IMR-90 (cell line): Measurements from ENCODE around the gene SP8. TPM values are rescaled to one million over a fixed set of nuclear protein-coding genes. Genes with fewer than 3 reads are reported as not detected.

Experiments
- ATAC-seq: fragments of 200-7000 bp; cut with Tn5 transposase; 2 replicates; pipeline ENCODE4 v1.9.1; 2020; ENCODE audit warnings: low read depth, mild to moderate bottlenecking, moderate library complexity
- BruUV-seq: library from RNA; stranded (reverse); fragments of 400-500 nt; replicated peaks from 2 replicates; lab custom pipeline; 2021; lab: Mats Ljungman, UMichigan
- CTCF ChIA-PET: fragments of 300-600 bp; formaldehyde crosslinking; extraction: SDS; loops from one replicate; lab custom pipeline; 2021; ENCODE audit warnings: antibody characterized with exemption; lab: Yijun Ruan, JAX
- POLR2A ChIA-PET: fragments of 300-600 bp; sonication (Branson Sonifier 250); formaldehyde crosslinking; loops from one replicate; lab custom pipeline; 2022; ENCODE audit warnings: antibody characterized with exemption; ENCODE audit not compliant: unreplicated experiment; lab: Charles Lee
- DNase-seq: peaks from one replicate; pipeline ENCODE4 v3.0.0; 2013
- H2AFZ ChIP-seq: replicated peaks from 2 replicates; pipeline ENCODE3; 2013; ENCODE audit warnings: low read length, mild to moderate bottlenecking; ENCODE audit not compliant: poor library complexity
- H2AK5ac ChIP-seq: 2 replicates; pipeline ENCODE4 v1.6.1; 2013; ENCODE audit warnings: low read depth, low read length, inconsistent platforms
- H2AK9ac ChIP-seq: replicated peaks from 2 replicates; pipeline ENCODE3; 2013; ENCODE audit warnings: mild to moderate bottlenecking, low read depth, low read length, moderate library complexity; ENCODE audit not compliant: poor library complexity
- H2BK120ac ChIP-seq: 2 replicates; pipeline ENCODE4 v1.6.1; 2013; ENCODE audit warnings: low read depth, low read length, inconsistent platforms
- H2BK15ac ChIP-seq: 3 replicates; pipeline ENCODE4 v1.6.1; 2013; ENCODE audit warnings: low read depth, low read length, inconsistent platforms
- H2BK20ac ChIP-seq: 2 replicates; pipeline ENCODE4 v1.6.1; 2013; ENCODE audit warnings: low read depth, mild to moderate bottlenecking, inconsistent platforms, low read length, moderate library complexity
- H2BK5ac ChIP-seq: 2 replicates; pipeline ENCODE4 v1.6.1; 2013; ENCODE audit warnings: mild to moderate bottlenecking, low read depth, low read length, inconsistent platforms; ENCODE audit not compliant: poor library complexity, severe bottlenecking
- H3K14ac ChIP-seq: replicated peaks from 2 replicates; pipeline ENCODE4 v1.6.1; 2013; ENCODE audit warnings: low read depth, low read length, inconsistent platforms
- H3K18ac ChIP-seq: 2 replicates; pipeline ENCODE4 v1.6.1; 2013; ENCODE audit warnings: low read depth, low read length, control low read depth
- H3K23ac ChIP-seq: 2 replicates; pipeline ENCODE4 v1.6.1; 2013; ENCODE audit warnings: low read depth, low read length, inconsistent platforms
- H3K27ac ChIP-seq: 2 replicates; pipeline ENCODE4 v1.5.1; 2013; ENCODE audit warnings: mild to moderate bottlenecking, control low read depth, low read length; ENCODE audit not compliant: insufficient read depth
- H3K27me3 ChIP-seq: 2 replicates; pipeline ENCODE4 v1.6.1; 2013; ENCODE audit warnings: low read length; ENCODE audit not compliant: control insufficient read depth, insufficient read depth
- H3K36me3 ChIP-seq: 2 replicates; pipeline ENCODE4 v1.6.1; 2013; ENCODE audit warnings: low read length, mixed read lengths; ENCODE audit not compliant: control insufficient read depth, insufficient read depth
- H3K4ac ChIP-seq: 2 replicates; pipeline ENCODE4 v1.6.1; 2013; ENCODE audit warnings: low read depth, low read length, inconsistent platforms
- H3K4me1 ChIP-seq: 2 replicates; pipeline ENCODE4 v1.6.1; 2013; ENCODE audit warnings: low read length, mixed read lengths; ENCODE audit not compliant: control insufficient read depth, insufficient read depth
- H3K4me2 ChIP-seq: 2 replicates; pipeline ENCODE4 v1.6.1; 2013; ENCODE audit warnings: low read depth, mild to moderate bottlenecking, control low read depth, low read length, moderate library complexity
- H3K4me3 ChIP-seq: 2 replicates; pipeline ENCODE4 v1.5.1; 2013; ENCODE audit warnings: low read depth, mild to moderate bottlenecking, control low read depth, low read length, moderate library complexity; ENCODE audit not compliant: insufficient read depth
- H3K56ac ChIP-seq: 2 replicates; pipeline ENCODE4 v1.6.1; 2013; ENCODE audit warnings: low read length, inconsistent platforms; ENCODE audit not compliant: insufficient read depth; ENCODE audit errors: extremely low read depth
- H3K79me1 ChIP-seq, 2 experiments: 2 replicates each; pipeline ENCODE4 v1.6.1; 2013; ENCODE audit warnings: low read length in 2 of 2, inconsistent platforms in 1 of 2, low read depth in 1 of 2
- H3K9ac ChIP-seq: 2 replicates; pipeline ENCODE4 v1.6.1; 2013; ENCODE audit warnings: low read depth, low read length, control low read depth
- H3K9me1 ChIP-seq: 2 replicates; pipeline ENCODE4 v1.6.1; 2013; ENCODE audit warnings: low read length, inconsistent platforms; ENCODE audit not compliant: insufficient read depth
- H3K9me3 ChIP-seq: 2 replicates; pipeline ENCODE4 v1.6.1; 2013; ENCODE audit warnings: low read length; ENCODE audit not compliant: control insufficient read depth, insufficient read depth
- H4K20me1 ChIP-seq: 2 replicates; pipeline ENCODE4 v1.6.1; 2013; ENCODE audit warnings: low read length, inconsistent platforms; ENCODE audit not compliant: insufficient read depth
- H4K5ac ChIP-seq: 2 replicates; pipeline ENCODE4 v1.6.1; 2013; ENCODE audit warnings: mild to moderate bottlenecking, low read depth, low read length, control low read depth
- H4K8ac ChIP-seq, 2 experiments: 2 replicates each; pipeline ENCODE4 v1.6.1; 2013; ENCODE audit warnings: low read depth in 2 of 2, low read length in 2 of 2, control low read depth in 1 of 2, inconsistent platforms in 1 of 2
- H4K91ac ChIP-seq: 2 replicates; pipeline ENCODE4 v1.6.1; 2013; ENCODE audit warnings: low read depth, low read length, inconsistent platforms; ENCODE audit not compliant: insufficient read depth
- NFE2L2 ChIP-seq: fragments of 150-350 bp; IDR thresholded peaks from 2 replicates; pipeline ENCODE4 v1.6.1; 2016; ENCODE audit warnings: low read depth, mild to moderate bottlenecking, low read length
- POLR2A ChIP-seq: IDR thresholded peaks from 2 replicates; pipeline ENCODE4 v1.6.1; 2012; ENCODE audit warnings: mild to moderate bottlenecking, low read depth, low read length
- WGBS, 2 experiments: methylation state at CpG; one replicate each; pipeline versions ENCODE4 v1.1.5 to v1.1.7; 2013; ENCODE audit warnings: missing lambda C conversion rate in 2 of 2; ENCODE audit not compliant: insufficient read length in 1 of 2; ENCODE audit errors: extremely low coverage in 2 of 2; 5-methylcytosine and 5-hydroxymethylcytosine counted together
- dilution Hi-C: fragments of 300-500 bp; cut with HindIII; formaldehyde crosslinking; loops from one replicate; pipeline ENCODE4 v1.14.3; 2018; ENCODE audit warnings: low sequenced_read_pairs; ENCODE audit not compliant: unreplicated experiment
- in situ Hi-C: fragments of 300-500 bp; cut with MboI; formaldehyde crosslinking; loops from 3 replicates; pipeline ENCODE4 v1.14.3; 2019; ENCODE audit warnings: low sequenced_read_pairs, inconsistent platforms, mixed read lengths
- intact Hi-C: fragments of 100-400 bp; cut with micrococcal nuclease; formaldehyde crosslinking; loops from 2 replicates; pipeline ENCODE4 v1.10.0; 2022
- polyA plus RNA-seq, 3 experiments: library from polyadenylated mRNA; depleted of rRNA; stranded (reverse); fragments of >200 nt; gene quantifications; 2 replicates each; pipeline ENCODE4 v1.2.3, GENCODE V29; 2012; ENCODE audit warnings: low replicate concordance in 1 of 3
- total RNA-seq: library from RNA; depleted of rRNA; stranded (reverse); fragments of >200 nt; gene quantifications from 2 replicates; pipeline ENCODE4 v1.2.3, GENCODE V29; 2012

The SP8 gene
- total and polyA plus RNA-seq, 2 of the 4 experiments (the other 2 are of a cell fraction) = not detected

DNA sequence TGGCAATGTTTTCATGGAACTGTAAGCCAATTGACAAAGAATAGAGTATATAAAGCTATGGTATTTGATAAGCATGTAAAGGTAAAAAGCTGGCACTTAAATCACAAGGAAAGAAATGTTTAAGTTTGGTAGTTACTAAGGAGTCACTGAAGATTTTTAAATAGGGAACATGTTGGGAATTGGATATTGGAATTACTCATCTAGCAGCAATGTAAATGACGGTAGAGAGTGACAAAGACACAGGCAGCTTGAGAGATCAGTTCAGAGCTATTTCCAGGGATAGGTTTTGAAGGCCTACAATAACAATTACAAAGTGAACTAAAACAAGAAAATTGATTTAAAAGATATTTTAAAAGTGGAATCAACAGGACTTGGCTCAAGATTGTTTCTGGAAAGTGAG lies 36.8 kb downstream of the SP8 start:
- no peaks in the 10 kb centered on the region for H3K4me1 ChIP-seq
- H3K27me3 ChIP-seq = no peaks in the 10 kb centered on the region
- intact Hi-C loops (no loop called here), in situ Hi-C loops (no loop called here), dilution Hi-C loops (no loop called here)
- H2AK5ac ChIP-seq = no peak overlapping the region
- no peak overlapping the region for H4K8ac ChIP-seq
- no peak overlapping the region for H2BK20ac ChIP-seq
- DNase-seq = no peak
- POLR2A ChIA-PET = no interaction called here
- no peak overlapping the region for H2BK15ac ChIP-seq
- no peak overlapping the region for H2AFZ ChIP-seq
- H3K18ac ChIP-seq = no peak overlapping the region
- no peak overlapping the region for H3K27ac ChIP-seq
- no peak overlapping the region for H3K14ac ChIP-seq
- H2BK120ac ChIP-seq = no peak overlapping the region
- no peak overlapping the region for H3K23ac ChIP-seq
- no peak overlapping the region for H2BK5ac ChIP-seq
- H4K5ac ChIP-seq = no peak overlapping the region
- no peak overlapping the region for H4K91ac ChIP-seq
- H3K56ac ChIP-seq = no peak overlapping the region
- no TSS peak for BruUV-seq
- no peaks in the 10 kb centered on the region for H4K20me1 ChIP-seq
- TF ChIP-seq POLR2A = no peak
- TF ChIP-seq NFE2L2 = no peak
- H3K79me1 ChIP-seq = no peaks in the 10 kb centered on the region
- ATAC-seq = no peak
- no peaks in the 10 kb centered on the region for H3K9me1 ChIP-seq
- H3K36me3 ChIP-seq = no peaks in the 10 kb centered on the region
- no peak overlapping the region for H3K4me3 ChIP-seq
- H3K9ac ChIP-seq = no peak overlapping the region
- WGBS, 2 experiments = no CpG with 5 or more reads among the region's 1 CpG
- no peak overlapping the region for H3K4ac ChIP-seq
- H2AK9ac ChIP-seq = no peak overlapping the region
- H3K4me2 ChIP-seq = no peak overlapping the region
- peaks cover 12% of the 10 kb centered on the region; the same call in 1 of the 2 replicates for H3K9me3 ChIP-seq
- CTCF ChIA-PET = no interaction called here
